K562 (cell line): ENCODE measurements around the gene RNF187. TPM values are rescaled to one million over a fixed set of nuclear protein-coding genes. Genes with fewer than 3 reads are reported as not detected.

ENCODE experiments used
- LEF1 ChIP-seq: fragments of 450-650 bp; IDR thresholded peaks from 2 replicates; pipeline ENCODE4 v1.6.1; 2016; ENCODE audit warnings: mild to moderate bottlenecking
- MCM3 ChIP-seq: fragments of 450-650 bp; IDR thresholded peaks from 2 replicates; pipeline ENCODE4 v1.6.1; 2016
- MEF2A ChIP-seq: IDR thresholded peaks from 2 replicates; pipeline ENCODE4 v1.6.1; 2011; ENCODE audit warnings: low read depth, mild to moderate bottlenecking, low read length, moderate library complexity; ENCODE audit not compliant: control insufficient read depth
- PREB ChIP-seq: sonication (generic); formaldehyde crosslinking; IDR thresholded peaks from 2 replicates; pipeline ENCODE4 v1.8.1; 2023; ENCODE audit warnings: mild to moderate bottlenecking, missing genetic modification reagents
- RNF219 ChIP-seq: fragments of 250-450 bp; sonication (Bioruptor Pico); IDR thresholded peaks from 2 replicates; pipeline ENCODE4 v1.5.0; 2022; ENCODE audit warnings: mild to moderate bottlenecking
- ZNF140 ChIP-seq: fragments of 250-450 bp; sonication (Bioruptor Pico); IDR thresholded peaks from 2 replicates; pipeline ENCODE4 v1.8.0; 2021; ENCODE audit warnings: moderate library complexity, mild to moderate bottlenecking, inconsistent platforms
- ZNF316 ChIP-seq: fragments of 450-650 bp; IDR thresholded peaks from 2 replicates; pipeline ENCODE4 v1.6.1; 2016
- polyA plus RNA-seq, 8 experiments: library from polyadenylated mRNA; depleted of rRNA in 4 of 8; stranded (reverse) in 5 of 8; unstranded in 3 of 8; fragments of >200 nt; fragmentation: Nextera tagmentation in 2 of 8; fragmentation: Illumina TruSeq in 1 of 8; extraction: Ambion mirVana in 2 of 8; extraction: Trizol in 1 of 8; gene quantifications; 2 replicates each; pipeline versions ENCODE4 v1.2.1 to v1.2.3, GENCODE V29; 2011 to 2014; ENCODE audit warnings: inconsistent platforms in 1 of 8, missing spikeins in 1 of 8
- total RNA-seq, 7 experiments: library from RNA; depleted of rRNA in 6 of 7; stranded (reverse); fragments of >200 nt in 6 of 7; fragmentation: Illumina TruSeq in 2 of 7; extraction: Trizol in 2 of 7; gene quantifications; 2 replicates each; pipeline versions ENCODE4 v1.2.1 to v1.2.3, GENCODE V29; 2011 to 2021; ENCODE audit warnings: low replicate concordance in 1 of 7

The RNF187 gene
- total and polyA plus RNA-seq, 9 of the 15 experiments (the other 6 are each of a cell fraction or from before 2014, with no cell fraction given): 2.3 to 119 (median 41.9) TPM

GRCh38 chr1:228452194-228453021 lies 34.8 kb upstream of the RNF187 start (continued):
- TF ChIP-seq PREB (CRISPR knock-in tag): no peak
- no peak for TF ChIP-seq MEF2A
- TF ChIP-seq ZNF140 (CRISPR knock-in tag): no peak
- no peak for TF ChIP-seq MCM3
- peak; percentile 81 for TF ChIP-seq LEF1
- no peak for TF ChIP-seq RNF219 (CRISPR knock-in tag)
- peak; percentile 90 for TF ChIP-seq ZNF316
